GM12891 (cell line): Measurements from ENCODE around the gene SEC24D.

ENCODE experiments used
- PAX5 ChIP-seq: IDR thresholded peaks from 2 replicates; pipeline ENCODE4 v1.6.1; 2011; ENCODE audit warnings: low read length, moderate library complexity, mild to moderate bottlenecking; ENCODE audit not compliant: insufficient read depth, severe bottlenecking
- POLR2A ChIP-seq: IDR thresholded peaks from 2 replicates; pipeline ENCODE4 v1.6.1; 2011; ENCODE audit warnings: low read depth, low read length, control low read depth
- POLR2AphosphoS5 ChIP-seq: IDR thresholded peaks from 2 replicates; pipeline ENCODE4 v1.6.1; 2011; ENCODE audit warnings: low read depth, low read length, control low read depth
- POU2F2 ChIP-seq: IDR thresholded peaks from 2 replicates; pipeline ENCODE4 v1.6.1; 2011; ENCODE audit warnings: low read depth, mild to moderate bottlenecking, control low read depth, low read length, moderate library complexity
- SPI1 ChIP-seq: IDR thresholded peaks from 2 replicates; pipeline ENCODE4 v1.6.1; 2011; ENCODE audit warnings: low read depth, low read length, control low read depth
- TAF1 ChIP-seq: IDR thresholded peaks from 2 replicates; pipeline ENCODE4 v1.6.1; 2011; ENCODE audit warnings: low read depth, low read length, control low read depth

GRCh38 chr4:118836301-118837120 is 585 bp upstream of the SEC24D start:
- no peak for TF ChIP-seq TAF1
- no peak for TF ChIP-seq POLR2A
- TF ChIP-seq POLR2AphosphoS5 = no peak
- no peak for TF ChIP-seq POU2F2
- TF ChIP-seq PAX5 = no peak
- TF ChIP-seq SPI1 = no peak
